ENCODE data around the gene SLC6A6.

- TF ChIP-seq, protein P1, sequence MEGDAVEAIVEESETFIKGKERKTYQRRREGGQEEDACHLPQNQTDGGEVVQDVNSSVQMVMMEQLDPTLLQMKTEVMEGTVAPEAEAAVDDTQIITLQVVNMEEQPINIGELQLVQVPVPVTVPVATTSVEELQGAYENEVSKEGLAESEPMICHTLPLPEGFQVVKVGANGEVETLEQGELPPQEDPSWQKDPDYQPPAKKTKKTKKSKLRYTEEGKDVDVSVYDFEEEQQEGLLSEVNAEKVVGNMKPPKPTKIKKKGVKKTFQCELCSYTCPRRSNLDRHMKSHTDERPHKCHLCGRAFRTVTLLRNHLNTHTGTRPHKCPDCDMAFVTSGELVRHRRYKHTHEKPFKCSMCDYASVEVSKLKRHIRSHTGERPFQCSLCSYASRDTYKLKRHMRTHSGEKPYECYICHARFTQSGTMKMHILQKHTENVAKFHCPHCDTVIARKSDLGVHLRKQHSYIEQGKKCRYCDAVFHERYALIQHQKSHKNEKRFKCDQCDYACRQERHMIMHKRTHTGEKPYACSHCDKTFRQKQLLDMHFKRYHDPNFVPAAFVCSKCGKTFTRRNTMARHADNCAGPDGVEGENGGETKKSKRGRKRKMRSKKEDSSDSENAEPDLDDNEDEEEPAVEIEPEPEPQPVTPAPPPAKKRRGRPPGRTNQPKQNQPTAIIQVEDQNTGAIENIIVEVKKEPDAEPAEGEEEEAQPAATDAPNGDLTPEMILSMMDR (optimal IDR thresholded peaks at IDR 0.05 in 1 of 3, IDR thresholded peaks at IDR 0.05 in 1 of 3, conservative IDR thresholded peaks at IDR 0.05 in 1 of 3; ENCODE audit: extremely low read depth in 1 of 3, insufficient read depth in 2 of 3, low read length in 3 of 3): no peak
- TF ChIP-seq EZH2 (IDR thresholded peaks at IDR 0.05; ENCODE audit: low read length): no peak
These were observed 76.6 kb downstream of the SLC6A6 start for GRCh38 chr3:14478956-14479550.
